Mesenteric fat pad (tissue), 1 donor: Measurements from ENCODE around the gene IFNL3. TPM values are rescaled to one million over a fixed set of nuclear protein-coding genes. Genes with fewer than 3 reads are reported as not detected.
"Not testable (repeated sequence)": the region's sequence is repeated elsewhere in the genome, so short reads cannot be mapped to it uniquely, and the experiment has no call there.

Experiments
- DNase-seq: peaks from one replicate; pipeline ENCODE4 v3.0.0-alpha.2; 2020; ENCODE audit warnings: low spot score
- total RNA-seq: library from RNA; stranded (reverse); fragmentation: NEBNext Ultra II Directional; extraction: Animal tissue kit (Norgen Biotek cat#: 25700); gene quantifications from one replicate; pipeline ENCODE4 v1.2.1, GENCODE V29; 2021
- donor health status: DM: yes; HTN: yes; CAD: no.

Gene IFNL3
- total RNA-seq, 1 donor from 2014 or later = not detected

- DNase-seq = no peak
Observed at GRCh38 chr19:39253374-39254149, 8.8 kb upstream of the IFNL3 start.

DNA sequence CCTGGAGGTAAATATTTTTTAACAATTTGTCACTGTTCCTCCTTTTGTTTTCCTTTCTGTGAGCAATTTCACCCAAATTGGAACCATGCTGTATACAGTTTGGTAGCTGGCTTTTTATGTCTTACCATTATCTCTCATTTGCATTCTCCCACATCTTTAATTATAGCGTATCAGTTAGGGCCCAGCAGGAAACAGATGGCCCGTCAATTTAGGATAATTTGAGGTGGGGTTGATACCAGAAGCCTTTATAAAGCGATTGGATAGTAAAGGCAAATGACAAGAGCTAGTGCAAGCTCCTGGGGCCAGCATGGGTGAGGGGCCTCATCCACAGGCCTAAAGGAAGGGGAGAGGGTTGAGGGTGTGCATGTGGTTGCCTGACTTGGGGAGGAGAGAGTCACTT, 7.7 kb upstream of the IFNL3 start:
- DNase-seq = no peak

DNA sequence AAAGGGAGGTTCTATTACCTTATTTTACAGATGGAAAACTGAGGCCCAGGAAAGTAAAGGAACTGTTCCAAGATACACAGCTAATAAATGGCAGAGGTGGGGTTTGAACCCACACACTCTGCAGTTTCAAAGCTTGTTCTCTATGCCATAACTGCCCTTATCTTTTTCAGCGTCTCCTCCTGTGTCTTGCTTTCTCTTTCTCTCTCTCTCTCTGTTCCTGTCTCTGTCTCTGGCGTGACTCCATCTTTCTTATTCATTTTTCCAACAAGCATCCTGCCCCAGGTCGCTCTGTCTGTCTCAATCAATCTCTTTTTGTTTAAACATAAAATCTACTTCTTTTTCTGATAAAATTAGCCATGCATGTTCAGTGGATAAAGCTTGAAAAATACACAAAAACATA, 7.0 kb upstream of the IFNL3 start:
- no peak for DNase-seq

- DNase-seq = no peak
Observed at GRCh38 chr19:39251081-39251480, 6.3 kb upstream of the IFNL3 start.

DNA sequence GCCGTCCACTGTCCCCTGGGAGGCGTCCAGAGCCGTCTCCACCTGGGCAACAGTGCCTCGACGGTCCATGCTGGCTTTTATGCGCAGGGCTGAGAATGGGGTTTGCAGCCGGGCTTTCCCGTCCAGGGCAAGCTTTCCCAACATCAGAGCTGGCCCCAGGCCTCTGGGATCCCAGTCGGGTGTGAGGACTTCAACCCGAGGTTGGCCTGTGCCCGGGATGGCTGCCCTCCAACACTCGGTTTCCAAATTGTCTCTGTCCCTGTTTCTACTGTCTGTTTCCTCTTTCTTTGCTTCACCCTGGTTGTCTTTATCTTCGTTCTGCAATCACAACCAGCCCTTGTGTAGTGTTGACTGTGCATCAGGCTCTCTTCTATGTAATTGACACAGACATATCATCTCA, 4.0 kb upstream of the IFNL3 start, which contains the start of gene IFNL4:
Gene IFNL4, minus strand, starts transcription at position 51 of the 400 bp plus-strand sequence.
- no peak for DNase-seq

DNA sequence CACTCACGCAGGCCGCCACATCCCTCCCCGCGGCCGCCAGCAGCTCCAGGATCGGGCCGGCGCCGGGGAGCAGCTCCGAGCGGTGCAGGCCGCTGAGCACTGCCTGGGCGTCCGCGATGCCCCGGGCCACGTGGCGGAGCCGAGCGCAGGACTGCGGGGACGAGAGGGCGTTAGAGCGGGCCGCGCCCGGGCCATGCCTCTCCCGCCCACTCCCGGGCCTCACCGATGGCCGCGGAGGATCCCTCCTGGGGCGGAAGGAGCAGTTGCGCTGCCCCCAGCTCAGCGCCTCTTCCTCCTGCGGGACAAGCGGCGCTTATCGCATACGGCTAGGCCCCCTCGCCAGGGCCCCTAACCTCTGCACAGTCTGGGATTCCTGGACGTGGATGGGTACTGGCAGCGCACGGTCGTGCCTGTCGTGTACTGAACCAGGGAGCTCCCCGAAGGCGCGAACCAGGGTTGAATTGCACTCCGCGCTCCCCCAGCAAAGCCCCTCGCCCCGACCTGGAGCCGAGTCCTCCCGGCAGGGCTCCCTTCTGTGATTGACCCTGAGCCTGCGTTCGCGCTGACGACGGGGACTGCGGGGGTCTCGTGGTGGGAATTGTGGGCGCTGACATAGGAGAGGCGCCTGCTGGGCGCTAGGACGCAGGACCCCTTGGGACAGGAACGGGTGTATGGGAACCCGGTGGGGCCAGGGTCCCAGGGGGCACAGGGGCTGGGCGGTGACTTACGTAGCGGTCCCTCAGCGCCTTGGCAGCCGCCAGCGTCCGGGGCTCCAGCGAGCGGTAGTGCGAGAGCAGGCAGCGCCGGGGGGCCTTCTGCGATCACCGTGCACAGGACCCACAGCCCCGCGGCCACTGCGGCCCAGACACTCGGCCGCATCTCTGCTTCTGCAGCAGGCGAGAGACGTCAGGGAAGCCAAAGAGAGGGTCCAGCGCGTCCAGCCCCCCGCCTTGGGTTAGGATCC, 3.2 kb upstream of the IFNL3 start:
- no peak for DNase-seq

- DNase-seq = no peak
Observed at GRCh38 chr19:39246951-39247669, 2.3 kb upstream of the IFNL3 start.

DNA sequence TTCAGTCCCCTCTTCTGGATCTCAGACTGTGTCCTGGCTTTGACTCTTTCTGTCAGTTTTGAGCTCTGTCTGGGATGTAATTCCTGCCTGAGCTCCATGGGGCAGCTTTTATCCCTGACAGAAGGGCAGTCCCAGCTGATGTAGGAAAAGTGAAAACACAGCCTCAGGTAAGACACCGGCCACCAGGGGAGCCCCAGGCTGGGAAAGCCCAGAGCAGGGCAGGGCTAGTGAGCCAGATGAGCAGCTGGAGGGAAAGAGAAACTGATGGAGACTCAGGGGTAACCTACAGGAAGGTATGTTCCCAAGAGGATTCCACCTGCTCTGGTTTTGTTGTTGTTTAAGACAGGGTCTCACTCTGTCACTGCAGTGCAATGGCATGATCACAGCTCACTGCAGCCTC, 360 bp upstream of the IFNL3 start:
- DNase-seq = not testable (repeated sequence)

DNA sequence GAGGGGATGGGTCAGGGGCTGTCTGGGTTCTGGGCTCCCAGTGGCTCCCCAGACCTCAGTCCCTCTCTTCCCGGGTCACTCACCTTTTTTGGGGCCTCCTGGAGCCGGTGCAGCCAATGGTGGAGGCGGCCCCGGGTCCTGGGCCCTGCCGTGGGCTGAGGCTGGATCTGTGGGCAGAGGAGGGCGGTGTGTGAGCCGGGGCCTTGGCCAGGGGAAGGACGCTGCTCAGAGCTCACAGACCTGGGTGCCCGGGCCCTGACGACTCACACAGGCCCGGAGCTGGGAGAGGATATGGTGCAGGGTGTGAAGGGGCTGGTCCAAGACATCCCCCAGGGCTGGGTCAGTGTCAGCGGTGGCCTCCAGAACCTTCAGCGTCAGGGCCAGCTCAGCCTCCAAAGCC, 1.1 kb downstream of the IFNL3 start:
- not testable (repeated sequence) for DNase-seq

- no peak for DNase-seq
Observed at GRCh38 chr19:39240421-39240820, 4.4 kb downstream of the IFNL3 start.

GRCh38 chr19:39238944-39239343, 5.9 kb downstream of the IFNL3 start:
- no peak for DNase-seq

GRCh38 chr19:39238209-39238608, 6.6 kb downstream of the IFNL3 start:
- DNase-seq = no peak

- DNase-seq = no peak
Observed at GRCh38 chr19:39237200-39238184, 7.3 kb downstream of the IFNL3 start.

GRCh38 chr19:39236527-39236926, 8.3 kb downstream of the IFNL3 start:
- no peak for DNase-seq

GRCh38 chr19:39232708-39233107, 12.1 kb downstream of the IFNL3 start:
- DNase-seq = no peak

DNA sequence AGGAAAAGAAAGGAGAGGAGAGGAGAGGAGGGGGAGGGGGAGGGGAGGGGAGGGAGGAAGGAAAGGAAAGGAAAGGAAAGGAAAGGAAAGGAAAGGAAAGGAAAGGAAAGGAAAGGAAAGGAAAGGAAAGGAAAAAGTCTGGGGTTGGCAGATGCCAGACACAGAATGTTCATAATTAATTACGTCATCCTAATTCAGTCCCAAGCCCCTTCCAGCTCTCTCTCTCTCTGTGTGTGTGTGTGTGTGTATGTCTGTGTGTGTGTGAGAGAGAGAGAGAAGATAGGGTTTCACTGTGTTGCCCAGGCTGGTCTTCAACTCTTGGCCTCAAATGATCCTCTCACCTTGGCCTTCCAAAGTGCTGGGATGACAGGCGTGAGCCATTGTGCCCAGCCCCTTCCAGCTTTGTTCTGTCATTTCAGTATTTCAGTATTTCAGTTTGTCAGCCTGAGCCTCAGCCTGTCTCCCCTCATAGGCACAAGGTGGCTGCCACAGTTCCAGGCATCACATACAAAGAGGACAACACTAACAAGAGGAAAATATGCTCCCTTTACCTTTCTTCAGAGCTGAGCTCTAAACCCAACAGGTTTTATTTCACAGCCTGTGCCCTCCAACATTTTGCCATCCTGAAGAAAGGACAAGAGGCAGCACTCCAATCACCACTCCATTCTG, 14.6 kb downstream of the IFNL3 start:
- no peak for DNase-seq

GRCh38 chr19:39224910-39225309, 19.9 kb downstream of the IFNL3 start:
- DNase-seq = no peak

DNA sequence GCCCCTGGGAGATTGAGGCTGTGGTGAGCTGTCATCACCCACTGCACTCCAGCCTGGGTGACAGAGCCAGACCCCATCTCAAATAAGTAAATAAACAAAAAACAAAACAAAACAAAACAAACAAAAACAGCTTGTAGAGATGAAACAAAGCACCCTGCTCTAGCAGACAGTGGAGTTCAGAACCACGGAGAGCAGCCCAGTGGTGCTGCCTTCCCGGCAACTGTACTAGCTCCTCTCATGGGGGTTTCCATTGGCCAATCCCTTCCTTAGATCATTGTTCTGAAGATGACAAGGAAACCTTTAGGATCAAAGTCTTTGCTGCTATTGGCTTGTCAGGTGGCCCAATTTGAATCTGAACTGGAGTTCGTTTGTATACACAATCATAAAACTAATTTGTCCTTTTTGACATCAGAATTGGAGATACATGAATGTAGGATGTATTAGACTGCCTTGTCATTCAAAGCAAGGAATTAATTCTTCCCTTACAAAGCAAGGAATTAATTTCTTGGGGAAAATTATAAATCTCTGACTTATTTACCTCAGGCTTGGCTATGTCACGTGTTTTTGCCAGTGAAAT, 21.0 kb downstream of the IFNL3 start:
- no peak for DNase-seq

GRCh38 chr19:39219108-39219507, 25.7 kb downstream of the IFNL3 start:
- DNase-seq = not testable (repeated sequence)
